Activated CD8-positive, alpha-beta T cell treated with anti-CD3 and anti-CD28 coated beads for 36 hours (primary cell): ENCODE measurements around the gene ZNF785. TPM values are rescaled to one million over a fixed set of nuclear protein-coding genes. Genes with fewer than 3 reads are reported as not detected.

Source experiments
- ATAC-seq: fragments of 200-7000 bp; cut with Tn5 transposase; one replicate; pipeline ENCODE4 v1.10.0; 2021; ENCODE audit warnings: mild to moderate bottlenecking, moderate library complexity
- CTCF ChIA-PET: fragments of 350-600 bp; sonication (Branson Sonifier 250); formaldehyde crosslinking; loops from one replicate; lab custom pipeline; 2021; ENCODE audit warnings: antibody characterized with exemption; lab: Charles Lee
- POLR2A ChIA-PET: fragments of 350-600 bp; sonication (Branson Sonifier 250); formaldehyde crosslinking; loops from one replicate; lab custom pipeline; 2021; ENCODE audit warnings: antibody characterized with exemption; lab: Charles Lee
- DNase-seq: peaks from one replicate; pipeline ENCODE4 v3.0.0-alpha.2; 2020
- H3K27ac Mint-ChIP-seq: one replicate; pipeline ENCODE4 v1.8.0; 2021; ENCODE audit warnings: mild to moderate bottlenecking, mixed read lengths
- H3K27me3 Mint-ChIP-seq: one replicate; pipeline ENCODE4 v1.8.0; 2021; ENCODE audit warnings: mixed read lengths
- H3K36me3 Mint-ChIP-seq: one replicate; pipeline ENCODE4 v1.8.0; 2021; ENCODE audit warnings: low read depth, mixed read lengths
- H3K4me1 Mint-ChIP-seq: one replicate; pipeline ENCODE4 v1.8.0; 2021; ENCODE audit warnings: low read depth, mixed read lengths
- H3K4me3 Mint-ChIP-seq: one replicate; pipeline ENCODE4 v1.8.0; 2021; ENCODE audit warnings: mild to moderate bottlenecking, moderate library complexity, mixed read lengths
- H3K9me3 Mint-ChIP-seq: one replicate; pipeline ENCODE4 v1.8.0; 2021; ENCODE audit warnings: mixed read lengths
- intact Hi-C: fragments of 100-400 bp; cut with micrococcal nuclease; formaldehyde crosslinking; loops from one replicate; pipeline ENCODE4 v1.10.0; 2022
- total RNA-seq, 2 experiments: library from RNA; stranded (reverse); gene quantifications; one replicate each; pipeline ENCODE4 v1.2.3, GENCODE V29; 2021
- TF ChIP-seq, protein P1 (sequence below): fragments of 200-600 bp; IDR thresholded peaks from one replicate; pipeline ENCODE4 v1.8.0; 2022; ENCODE audit warnings: antibody characterized with exemption, mild to moderate bottlenecking

The ZNF785 gene
- total RNA-seq, 2 experiments from 2014 or later: 8.8 to 10.3 TPM

DNA sequence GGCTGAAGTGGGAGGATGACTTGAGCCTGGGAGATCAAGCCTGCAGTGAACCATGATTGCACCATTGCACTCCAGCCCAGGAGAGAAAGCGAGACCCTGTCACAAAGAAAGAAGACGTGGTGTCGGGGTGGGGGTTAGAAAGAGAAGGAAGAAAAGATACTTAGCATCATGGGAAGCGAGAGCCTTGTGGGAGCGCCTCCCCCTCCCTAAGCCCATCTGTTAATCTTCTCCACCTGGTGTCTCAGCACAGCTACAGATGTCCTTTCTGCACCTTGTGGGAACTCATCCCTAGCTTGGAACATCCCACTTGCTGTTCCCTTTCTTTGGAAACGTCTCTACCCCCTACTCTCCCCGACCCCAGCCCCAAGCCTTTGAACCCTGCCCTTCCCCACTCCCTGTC is 20.0 kb downstream of the ZNF785 start:
- H3K4me3 Mint-ChIP-seq: no peak overlapping the region
- H3K27me3 Mint-ChIP-seq: no peaks in the 10 kb centered on the region
- intact Hi-C loops: no loop called here
- peaks cover 34% of the 10 kb centered on the region for H3K4me1 Mint-ChIP-seq
- no peaks in the 10 kb centered on the region for H3K9me3 Mint-ChIP-seq
- CTCF ChIA-PET: interaction anchor here (1.1 to 2.6 kb wide), 6 partner anchors 31 to 136 kb away, joined by 3 to 11 read pairs (median 5); partner anchors contain the start of genes DCTPP1 and ZNF747
- ATAC-seq: no peak
- no peak for DNase-seq
- TF ChIP-seq, protein P1, sequence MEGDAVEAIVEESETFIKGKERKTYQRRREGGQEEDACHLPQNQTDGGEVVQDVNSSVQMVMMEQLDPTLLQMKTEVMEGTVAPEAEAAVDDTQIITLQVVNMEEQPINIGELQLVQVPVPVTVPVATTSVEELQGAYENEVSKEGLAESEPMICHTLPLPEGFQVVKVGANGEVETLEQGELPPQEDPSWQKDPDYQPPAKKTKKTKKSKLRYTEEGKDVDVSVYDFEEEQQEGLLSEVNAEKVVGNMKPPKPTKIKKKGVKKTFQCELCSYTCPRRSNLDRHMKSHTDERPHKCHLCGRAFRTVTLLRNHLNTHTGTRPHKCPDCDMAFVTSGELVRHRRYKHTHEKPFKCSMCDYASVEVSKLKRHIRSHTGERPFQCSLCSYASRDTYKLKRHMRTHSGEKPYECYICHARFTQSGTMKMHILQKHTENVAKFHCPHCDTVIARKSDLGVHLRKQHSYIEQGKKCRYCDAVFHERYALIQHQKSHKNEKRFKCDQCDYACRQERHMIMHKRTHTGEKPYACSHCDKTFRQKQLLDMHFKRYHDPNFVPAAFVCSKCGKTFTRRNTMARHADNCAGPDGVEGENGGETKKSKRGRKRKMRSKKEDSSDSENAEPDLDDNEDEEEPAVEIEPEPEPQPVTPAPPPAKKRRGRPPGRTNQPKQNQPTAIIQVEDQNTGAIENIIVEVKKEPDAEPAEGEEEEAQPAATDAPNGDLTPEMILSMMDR: no peak
- POLR2A ChIA-PET: interaction anchor here (1.2 to 4.0 kb wide), 4 partner anchors 7 to 45 kb away, joined by 4 to 35 read pairs (median 16); partner anchors contain the start of genes ZNF689, ZNF747 and ZNF764
- H3K36me3 Mint-ChIP-seq: peaks cover 2% of the 10 kb centered on the region
- no peak overlapping the region for H3K27ac Mint-ChIP-seq

DNA sequence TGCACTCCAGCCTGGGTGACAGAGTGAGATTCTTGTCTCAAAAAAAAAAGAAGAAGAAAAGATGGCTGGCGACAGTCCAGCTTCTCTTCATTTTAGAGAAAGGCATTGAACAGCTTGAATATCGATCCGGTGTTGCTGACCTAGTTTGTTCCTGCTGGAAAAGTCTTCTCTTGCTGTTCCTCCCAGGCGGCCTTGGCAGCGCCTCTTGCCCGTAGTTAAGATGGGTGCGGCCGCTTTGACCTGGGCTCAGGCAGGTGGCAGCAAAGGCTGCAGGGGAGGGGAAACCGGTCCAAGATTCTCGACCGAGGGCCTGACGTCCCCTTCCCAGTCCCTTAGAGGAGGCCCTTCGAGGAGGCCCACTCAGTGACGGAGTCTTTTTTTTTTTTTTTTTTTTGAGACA is 23.5 kb downstream of the ZNF785 start:
- Mint-ChIP-seq H3K36me3 (peaks cover 5% of the 10 kb centered on the region), H3K9me3 (no peaks in the 10 kb centered on the region), H3K4me3 (peak overlapping the region; percentile 76), H3K4me1 (peaks cover 22% of the 10 kb centered on the region), H3K27me3 (no peaks in the 10 kb centered on the region), H3K27ac (peak overlapping the region; percentile 81)
- ChIA-PET POLR2A (interaction anchor here (0.7 to 2.2 kb wide), 8 partner anchors 10 to 190 kb away, joined by 3 to 19 read pairs (median 4); partner anchors contain the start of gene ZNF747), CTCF (interaction anchor here (2.4 kb wide), 1 partner anchor 67 kb away, joined by 6 read pairs; no protein-coding TSS in a partner anchor)
- ATAC-seq (no peak), DNase-seq (no peak)
- TF ChIP-seq, protein P1: no peak
- intact Hi-C loops: no loop called here

DNA sequence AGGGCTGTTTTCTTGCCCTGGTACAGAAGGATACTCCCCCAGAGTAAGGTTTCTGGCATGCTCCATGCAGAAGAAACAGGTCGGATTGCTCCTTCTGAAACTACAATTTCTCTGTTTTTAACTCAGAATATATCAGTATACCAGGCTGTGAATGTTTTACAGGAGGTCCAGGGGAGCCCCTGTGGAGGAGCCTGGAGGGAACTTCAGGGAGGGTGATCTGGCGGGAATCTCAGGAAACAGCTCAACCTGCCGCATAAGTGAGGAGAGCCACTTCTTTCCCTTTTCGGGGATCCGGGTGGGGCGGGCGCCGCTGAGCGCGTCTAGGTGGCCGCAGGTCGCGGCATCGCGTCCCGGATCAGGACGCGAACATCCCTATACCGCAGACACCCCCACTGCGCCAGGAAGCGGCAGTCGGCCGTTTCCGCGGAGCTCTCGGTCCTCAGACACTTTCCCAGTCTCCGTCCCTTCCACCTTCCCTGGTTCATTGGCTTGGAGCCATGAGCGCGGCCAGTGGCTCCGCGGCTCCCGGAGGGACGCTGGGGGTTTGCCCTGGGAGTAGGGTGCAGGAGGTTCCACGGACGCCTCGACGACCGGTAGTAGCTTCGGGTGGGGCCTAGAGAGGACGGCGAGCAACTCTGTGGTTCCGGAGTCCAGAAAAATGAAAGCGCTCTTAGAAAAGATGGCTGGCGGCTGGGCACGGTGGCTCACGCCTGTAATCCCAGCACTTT is 24.2 kb downstream of the ZNF785 start:
- ATAC-seq (no peak), DNase-seq (peak; percentile 27)
- no peaks in the 10 kb centered on the region for H3K27me3 Mint-ChIP-seq
- H3K4me3 Mint-ChIP-seq: peak overlapping the region; percentile 76
- H3K4me1 Mint-ChIP-seq: peaks cover 19% of the 10 kb centered on the region
- no peaks in the 10 kb centered on the region for H3K9me3 Mint-ChIP-seq
- H3K27ac Mint-ChIP-seq: peak overlapping the region; percentile 81
- TF ChIP-seq, protein P1: no peak
- POLR2A ChIA-PET: interaction anchor here (0.6 to 2.2 kb wide), 11 partner anchors 10 to 189 kb away, joined by 3 to 19 read pairs (median 3); partner anchors contain the start of genes ZNF688 and ZNF747
- intact Hi-C loops: no loop called here
- peaks cover 7% of the 10 kb centered on the region for H3K36me3 Mint-ChIP-seq
- CTCF ChIA-PET: interaction anchor here (1.2 to 2.4 kb wide), 2 partner anchors 55 to 68 kb away, joined by 3 to 6 read pairs; no protein-coding TSS in a partner anchor

DNA sequence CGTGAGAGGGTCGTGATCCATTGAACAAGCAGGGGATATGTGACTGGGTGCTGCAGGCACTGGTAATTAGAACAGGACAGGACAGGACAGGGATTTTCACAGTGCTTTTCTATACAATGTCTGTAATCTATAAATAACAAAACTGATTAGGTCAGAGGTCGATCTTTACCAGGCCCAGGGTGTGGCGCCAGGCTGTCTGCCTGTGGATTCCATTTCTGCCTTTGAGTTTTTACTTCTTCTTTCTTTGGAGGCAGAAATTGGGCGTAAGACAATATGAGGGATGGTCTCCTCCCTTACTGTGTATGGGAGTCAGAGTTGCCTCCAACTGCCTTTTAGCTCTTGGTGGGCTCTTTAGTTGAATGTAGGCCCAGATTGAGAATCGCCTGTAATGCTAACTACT is 25.8 kb downstream of the ZNF785 start:
- DNase-seq (no peak), ATAC-seq (no peak)
- H3K4me3 Mint-ChIP-seq: no peak overlapping the region
- H3K36me3 Mint-ChIP-seq: peaks cover 13% of the 10 kb centered on the region
- H3K27ac Mint-ChIP-seq: peak overlapping the region; percentile 75
- ChIA-PET CTCF (interaction anchor here (4.2 kb wide), 1 partner anchor 25 kb away, joined by 18 read pairs; the partner anchor contains the start of gene ZNF747), POLR2A (interaction anchor here (3.1 to 3.4 kb wide), 2 partner anchors 8 to 12 kb away, joined by 27 read pairs; partner anchors contain the start of gene ZNF688)
- H3K4me1 Mint-ChIP-seq: peaks cover 28% of the 10 kb centered on the region
- TF ChIP-seq, protein P1: no peak
- intact Hi-C loops: loop anchor here (10.0 kb wide), 1 partner anchor 465 kb away; the partner anchor contains the start of genes TBX6 and YPEL3
- H3K27me3 Mint-ChIP-seq: no peaks in the 10 kb centered on the region
- H3K9me3 Mint-ChIP-seq: no peaks in the 10 kb centered on the region
